ENCODE results near the gene NFKB1.
"Not testable (repeated sequence)": the region's sequence is repeated elsewhere in the genome, so short reads cannot be mapped to it uniquely, and the experiment has no call there.

NFKB1 gene

DNA sequence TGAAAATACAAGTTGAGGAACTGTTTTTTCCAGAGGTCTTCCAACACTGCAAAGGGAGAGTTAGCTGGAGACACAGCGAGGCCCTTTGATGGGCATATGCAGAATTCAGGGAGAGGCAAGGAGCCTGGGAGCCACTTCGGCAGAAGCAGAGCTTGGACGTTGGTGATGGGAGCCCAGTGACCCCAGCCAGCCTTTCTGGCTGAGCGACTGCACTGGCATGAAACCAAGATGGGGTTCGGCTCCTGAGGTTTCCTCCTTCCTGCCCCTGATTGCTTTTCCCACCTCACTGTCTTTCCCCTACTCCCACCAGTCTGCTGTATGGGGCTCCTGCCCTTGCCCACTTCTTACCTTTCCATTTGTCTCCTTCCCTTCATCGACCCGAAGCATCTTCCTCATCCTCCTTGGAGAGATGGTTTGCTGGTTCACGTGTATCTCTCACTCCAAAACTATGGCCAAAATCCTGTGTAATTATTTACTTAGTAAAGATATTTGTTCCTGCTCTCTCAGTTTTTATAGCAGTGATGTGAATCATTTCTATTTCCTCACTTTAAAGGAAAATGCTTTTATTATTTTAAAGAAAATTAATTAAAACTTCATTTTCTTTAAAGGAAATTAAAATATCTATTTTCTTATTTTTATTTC, 100.5 kb downstream of the NFKB1 start:
- DNase-seq: no peak

DNA sequence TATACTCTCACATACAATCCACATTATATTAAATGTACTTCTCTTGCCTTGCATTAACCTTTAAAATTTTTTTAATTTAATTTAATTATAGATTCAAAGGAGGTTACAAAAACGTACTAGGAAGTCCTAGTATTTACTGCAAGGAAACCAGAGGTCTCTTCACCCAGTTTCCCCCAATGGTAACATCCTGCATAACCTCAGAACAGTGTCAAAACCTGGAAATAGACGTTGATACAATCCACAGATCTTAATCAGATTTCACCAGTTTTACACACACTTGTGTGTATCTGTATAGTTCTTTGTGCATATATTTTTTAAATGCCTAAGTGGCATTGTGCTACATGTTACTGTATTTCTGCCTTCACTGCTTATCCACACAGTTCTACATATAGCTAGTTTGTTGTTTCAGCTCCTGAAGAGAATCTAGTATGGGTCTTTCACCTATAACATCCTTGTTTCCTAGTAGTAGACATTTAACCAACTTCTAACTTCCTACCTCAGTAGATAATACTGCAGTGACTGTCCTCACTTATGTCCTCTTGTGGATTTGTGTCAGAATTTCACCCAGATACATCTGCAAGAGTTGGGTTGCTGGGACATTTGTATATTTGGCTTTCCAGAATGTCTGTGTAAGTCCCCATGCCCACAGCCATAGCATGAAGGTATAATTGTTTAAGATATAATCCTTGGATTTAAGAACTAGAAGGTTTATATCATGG, 103.2 kb downstream of the NFKB1 start:
- no peak for DNase-seq

DNA sequence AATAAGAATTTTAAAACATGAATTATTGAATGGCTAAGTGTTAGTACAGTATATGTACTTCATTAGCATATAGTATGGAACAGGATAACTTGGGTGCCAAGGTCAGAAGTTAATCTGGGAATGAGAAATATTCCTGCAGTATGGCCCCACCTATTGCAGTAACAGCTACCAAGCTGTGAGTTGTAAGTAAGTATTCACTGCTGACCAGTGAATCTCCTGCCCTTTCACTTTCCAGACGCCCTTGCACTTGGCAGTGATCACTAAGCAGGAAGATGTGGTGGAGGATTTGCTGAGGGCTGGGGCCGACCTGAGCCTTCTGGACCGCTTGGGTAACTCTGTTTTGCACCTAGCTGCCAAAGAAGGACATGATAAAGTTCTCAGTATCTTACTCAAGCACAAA, 105.1 kb downstream of the NFKB1 start:
- no peak for DNase-seq

DNA sequence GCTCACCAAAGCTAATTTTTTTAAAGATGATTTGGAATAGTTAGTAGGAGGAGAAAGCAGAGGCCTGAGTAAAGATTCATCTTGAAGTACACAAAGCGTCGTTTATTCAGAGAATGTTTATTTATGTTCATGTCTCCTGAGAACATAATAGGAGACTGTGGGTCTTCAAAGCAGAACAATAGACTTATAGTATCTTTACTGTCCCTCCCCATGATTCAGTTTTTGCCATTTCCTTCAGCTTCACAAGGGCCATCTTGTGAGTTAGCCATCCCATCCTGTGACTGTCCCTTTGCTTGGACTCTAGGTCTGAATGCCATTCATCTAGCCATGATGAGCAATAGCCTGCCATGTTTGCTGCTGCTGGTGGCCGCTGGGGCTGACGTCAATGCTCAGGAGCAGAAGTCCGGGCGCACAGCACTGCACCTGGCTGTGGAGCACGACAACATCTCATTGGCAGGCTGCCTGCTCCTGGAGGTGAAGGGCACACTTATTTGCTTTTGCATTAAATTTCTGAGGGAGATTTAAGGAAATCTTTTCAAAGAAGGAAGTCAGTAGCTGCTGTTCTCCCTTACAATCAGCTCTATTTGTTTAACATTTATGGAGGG, 105.8 kb downstream of the NFKB1 start:
- no peak for DNase-seq

DNA sequence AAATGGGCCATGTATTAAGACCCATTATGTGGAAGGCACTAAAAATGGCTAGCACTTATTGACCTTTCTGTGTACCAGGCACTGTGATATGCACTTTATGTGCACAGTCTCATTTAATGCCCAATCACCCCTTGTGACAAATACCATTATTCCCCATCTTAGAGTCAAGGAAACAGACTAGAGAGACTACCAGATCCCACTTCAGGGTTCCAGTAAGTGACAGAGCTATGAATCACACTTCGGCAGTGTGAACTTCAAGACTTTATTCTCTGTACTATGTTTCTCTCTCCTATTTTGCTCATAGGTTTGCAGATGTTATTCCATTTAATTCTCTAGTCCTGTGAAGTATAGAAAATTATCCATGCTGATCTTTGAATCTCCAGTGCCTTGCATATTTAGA, 107.0 kb downstream of the NFKB1 start:
- no peak for DNase-seq

DNA sequence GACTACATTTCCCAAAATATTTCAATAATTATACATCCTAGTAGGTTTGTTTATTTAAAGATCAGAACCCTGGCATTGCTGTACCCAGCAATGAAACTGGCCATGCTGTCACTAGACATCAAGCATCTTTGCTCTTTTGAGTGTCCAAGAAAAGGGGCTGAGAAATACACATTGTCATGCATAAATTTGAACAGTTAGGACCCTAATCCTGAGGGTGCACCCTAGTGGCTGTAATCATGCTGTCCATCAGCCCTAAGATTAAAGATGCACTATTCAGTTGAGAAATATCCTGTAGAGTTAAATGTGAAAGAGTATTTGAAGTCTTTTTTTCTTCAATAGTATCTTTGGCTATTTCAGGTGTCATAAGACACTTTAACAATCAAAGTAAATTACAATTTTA, 108.8 kb downstream of the NFKB1 start:
- no peak for DNase-seq

DNA sequence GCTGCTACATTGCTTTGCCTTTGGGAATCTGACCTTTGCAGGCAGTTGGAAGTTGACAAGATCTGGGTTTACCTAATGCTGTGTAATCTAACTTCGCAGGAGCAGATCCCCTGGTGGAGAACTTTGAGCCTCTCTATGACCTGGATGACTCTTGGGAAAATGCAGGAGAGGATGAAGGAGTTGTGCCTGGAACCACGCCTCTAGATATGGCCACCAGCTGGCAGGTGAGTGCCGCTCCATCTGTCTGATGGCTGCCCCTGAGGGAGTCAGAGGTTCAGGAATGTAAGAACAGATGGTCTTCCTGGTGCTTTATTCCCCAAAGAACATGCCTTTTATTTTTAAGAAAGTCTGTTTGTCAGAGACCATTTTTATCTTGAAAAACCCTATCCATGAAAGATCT, 109.3 kb downstream of the NFKB1 start:
- no peak for DNase-seq

DNA sequence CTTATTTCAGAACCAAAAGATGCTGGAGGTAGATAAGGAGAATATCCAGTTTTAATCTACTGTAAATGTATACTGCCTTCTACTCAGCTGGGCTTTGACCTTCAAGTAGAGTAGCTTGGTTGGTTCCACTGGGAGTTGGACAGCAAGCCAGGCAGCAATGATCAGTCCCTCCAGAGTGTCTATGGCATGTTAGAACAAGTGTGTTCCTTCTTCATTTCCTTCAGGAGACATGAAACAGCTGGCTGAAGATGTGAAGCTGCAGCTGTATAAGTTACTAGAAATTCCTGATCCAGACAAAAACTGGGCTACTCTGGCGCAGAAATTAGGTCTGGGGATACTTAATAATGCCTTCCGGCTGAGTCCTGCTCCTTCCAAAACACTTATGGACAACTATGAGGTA, 111.1 kb downstream of the NFKB1 start:
- no peak for DNase-seq

DNA sequence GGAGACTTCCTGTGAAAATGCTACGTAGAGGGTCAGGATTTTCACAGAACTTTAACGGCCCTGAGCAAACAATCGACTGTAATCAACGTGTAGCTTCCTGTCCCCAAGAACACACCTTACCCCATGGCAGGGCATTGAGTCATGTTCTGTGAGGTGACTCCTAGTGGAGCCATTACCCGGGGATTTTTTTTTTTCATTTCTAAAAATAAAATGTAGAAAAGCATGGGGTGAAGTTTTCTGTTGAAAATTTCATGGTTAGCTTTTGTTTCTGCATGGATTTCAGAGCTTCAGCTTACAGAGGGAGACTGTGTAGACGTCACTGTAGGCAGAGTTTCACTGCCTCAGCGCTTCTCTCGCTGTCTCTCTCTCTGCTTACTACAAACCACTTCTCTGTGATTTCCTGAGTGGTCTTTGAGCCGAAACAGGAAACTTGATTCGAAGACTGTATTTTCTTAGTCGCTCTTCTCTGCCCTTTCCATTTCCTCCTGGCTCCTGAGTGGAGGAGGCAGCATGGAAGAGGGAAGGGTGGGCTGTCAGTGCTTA, 111.7 kb downstream of the NFKB1 start:
- no peak for DNase-seq

DNA sequence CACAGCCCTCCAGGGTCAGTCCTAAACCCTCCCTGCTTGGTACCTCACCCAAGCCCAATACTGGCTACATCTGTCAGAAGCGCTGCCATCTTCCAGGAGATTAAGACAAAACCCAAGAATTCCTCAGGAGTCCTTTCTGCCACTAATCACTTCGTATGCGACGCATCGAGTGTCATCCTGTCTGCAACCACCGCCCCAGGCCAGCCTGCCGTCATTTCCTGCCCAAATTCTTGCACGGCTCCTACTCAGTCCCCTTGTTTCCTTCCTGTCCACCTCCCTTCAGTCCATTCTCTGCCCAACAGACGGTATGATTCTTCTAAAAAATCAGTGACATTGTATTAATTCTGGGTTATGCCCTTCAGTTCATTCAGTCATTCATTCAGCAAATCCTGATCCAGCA, 113.6 kb downstream of the NFKB1 start:
- DNase-seq: no peak

DNA sequence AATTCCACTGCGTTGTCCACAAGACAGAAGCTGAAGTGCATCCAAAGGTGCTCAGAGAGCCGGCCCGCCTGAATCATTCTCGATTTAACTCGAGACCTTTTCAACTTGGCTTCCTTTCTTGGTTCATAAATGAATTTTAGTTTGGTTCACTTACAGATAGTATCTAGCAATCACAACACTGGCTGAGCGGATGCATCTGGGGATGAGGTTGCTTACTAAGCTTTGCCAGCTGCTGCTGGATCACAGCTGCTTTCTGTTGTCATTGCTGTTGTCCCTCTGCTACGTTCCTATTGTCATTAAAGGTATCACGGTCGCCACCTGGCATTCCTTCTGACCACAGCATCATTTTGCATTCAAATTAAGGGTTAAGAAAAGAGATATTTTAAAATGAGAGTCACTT, 115.5 kb downstream of the NFKB1 start:
- DNase-seq: no peak

DNA sequence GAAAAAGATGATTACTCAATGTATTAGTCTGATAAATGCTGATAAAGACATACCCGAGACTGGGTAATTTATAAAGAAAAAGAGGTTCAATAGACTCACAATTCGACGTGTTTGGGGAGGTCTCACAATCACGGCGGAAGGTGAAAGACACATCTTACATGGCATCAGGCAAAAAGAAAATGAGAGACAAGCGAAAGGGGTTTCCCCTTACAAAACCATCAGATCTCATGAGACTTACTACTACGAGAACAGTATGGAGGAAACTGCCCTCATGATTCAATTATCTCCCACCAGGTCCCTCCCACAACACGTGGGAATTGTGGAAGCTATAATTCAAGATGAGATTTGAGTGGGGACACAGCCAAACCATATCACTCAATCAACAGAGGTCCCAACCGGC, 117.9 kb downstream of the NFKB1 start:
- not testable (repeated sequence) for DNase-seq

DNA sequence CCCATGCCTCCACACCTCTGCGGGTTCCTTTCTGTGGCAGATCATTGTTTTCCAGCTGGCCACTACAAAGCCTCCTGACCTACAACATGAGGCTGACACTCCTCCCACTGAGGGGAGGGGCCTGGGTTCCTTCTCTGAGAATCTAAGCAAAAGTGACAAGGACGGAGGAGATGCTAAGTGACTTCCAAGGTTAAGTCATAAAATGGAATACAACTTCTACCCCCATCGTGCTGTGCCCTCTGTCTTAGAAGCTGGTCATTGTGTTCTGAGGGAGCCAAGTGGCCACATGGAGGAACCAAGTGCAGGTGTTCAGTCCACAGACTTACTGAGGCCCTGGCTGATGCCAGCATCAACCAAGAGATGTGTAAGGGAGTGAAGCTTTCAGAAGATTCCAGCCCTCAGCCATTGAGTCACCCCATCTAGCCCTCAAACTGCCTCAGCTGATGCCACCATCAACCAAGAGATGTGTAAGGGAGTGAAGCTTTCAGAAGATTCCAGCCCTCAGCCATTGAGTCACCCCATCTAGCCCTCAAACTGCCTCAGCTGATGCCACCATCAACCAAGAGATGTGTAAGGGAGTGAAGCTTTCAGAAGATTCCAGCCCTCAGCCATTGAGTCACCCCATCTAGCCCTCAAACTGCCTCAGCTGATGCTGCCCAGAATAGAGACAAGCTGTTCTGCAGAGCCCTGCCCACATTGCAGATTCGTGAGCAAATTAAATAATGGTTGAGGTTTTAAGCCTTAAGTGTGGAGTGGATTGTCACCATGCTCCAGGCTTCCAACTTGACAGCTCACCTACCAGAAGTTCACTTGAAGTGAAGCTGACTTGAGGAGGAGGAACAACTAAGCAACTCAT, 118.8 kb downstream of the NFKB1 start:
- DNase-seq: peak; percentile 56

DNA sequence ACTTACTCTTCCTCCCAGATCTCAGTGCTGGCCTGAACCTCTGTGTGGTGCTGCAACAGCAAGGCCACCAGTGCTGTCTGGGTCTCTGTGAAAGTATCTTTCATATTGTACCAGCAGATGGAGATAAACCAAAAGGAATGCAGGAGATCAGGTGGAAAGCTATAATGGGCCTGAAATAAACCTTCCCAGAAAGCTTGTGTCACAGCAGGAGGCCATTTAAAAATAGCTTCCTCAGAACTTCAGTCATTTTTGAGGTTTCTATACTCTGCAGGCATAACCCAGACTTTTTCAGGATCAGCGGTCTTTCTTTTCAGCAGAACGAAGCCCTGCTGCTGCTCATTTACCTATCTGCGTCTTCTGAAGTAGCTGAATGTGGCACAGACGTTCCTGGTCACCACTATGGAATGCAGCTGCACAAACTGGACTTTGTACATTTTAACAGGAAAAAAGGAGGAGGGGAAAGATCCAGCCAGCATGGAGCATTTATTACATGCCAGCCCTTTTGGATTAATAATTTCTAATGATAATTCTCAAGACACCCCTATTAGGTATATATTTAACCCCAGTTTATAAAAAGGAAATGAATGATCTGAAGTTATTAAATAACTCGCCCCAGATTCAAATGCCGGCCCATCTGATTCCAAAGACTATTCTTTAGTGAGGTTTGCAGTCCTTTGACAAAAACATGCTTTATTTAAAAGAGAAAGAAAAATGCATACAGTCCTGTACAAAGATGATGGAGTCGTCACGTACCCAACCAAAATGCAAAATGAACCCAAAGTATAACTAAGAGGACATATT, 119.7 kb downstream of the NFKB1 start:
- no peak for DNase-seq

DNA sequence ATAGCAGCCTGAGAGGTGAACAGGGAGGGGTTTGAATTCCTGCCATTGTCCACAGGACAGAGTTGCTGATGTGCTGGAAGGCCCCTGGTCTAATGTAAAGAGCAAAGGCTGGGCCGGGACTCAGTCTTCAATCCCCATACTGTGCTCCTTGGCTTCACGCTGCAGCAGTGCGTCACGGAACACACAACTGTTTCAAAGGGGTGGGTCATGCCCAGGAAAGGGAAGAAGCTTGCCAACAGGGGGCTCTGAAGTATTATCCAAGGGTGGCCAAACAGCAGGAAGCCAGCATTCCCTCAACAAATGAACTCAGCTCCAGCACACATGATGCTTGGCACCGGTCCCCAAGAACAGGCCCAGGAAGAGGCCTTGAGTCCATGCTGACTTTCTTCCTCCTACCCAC, 122.5 kb downstream of the NFKB1 start:
- DNase-seq: no peak

DNA sequence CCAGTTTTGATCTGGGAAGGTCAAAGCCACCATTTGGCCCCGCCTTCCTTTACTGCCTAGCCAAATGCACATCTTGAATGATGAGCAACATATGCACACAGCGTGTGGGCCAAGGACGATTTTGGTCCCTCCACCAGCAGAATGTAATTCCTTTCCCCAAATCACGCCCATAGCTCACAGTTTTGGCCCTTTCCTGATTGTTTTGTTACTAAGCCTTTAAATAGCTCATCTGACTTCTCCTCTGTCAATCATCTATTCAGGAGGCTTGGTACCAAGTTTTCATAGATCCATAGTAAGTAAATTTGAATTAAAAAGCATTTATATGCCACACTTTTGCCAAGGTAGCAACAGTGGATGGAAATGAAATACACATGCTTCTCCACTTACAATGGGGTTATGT, 123.3 kb downstream of the NFKB1 start:
- DNase-seq: no peak

DNA sequence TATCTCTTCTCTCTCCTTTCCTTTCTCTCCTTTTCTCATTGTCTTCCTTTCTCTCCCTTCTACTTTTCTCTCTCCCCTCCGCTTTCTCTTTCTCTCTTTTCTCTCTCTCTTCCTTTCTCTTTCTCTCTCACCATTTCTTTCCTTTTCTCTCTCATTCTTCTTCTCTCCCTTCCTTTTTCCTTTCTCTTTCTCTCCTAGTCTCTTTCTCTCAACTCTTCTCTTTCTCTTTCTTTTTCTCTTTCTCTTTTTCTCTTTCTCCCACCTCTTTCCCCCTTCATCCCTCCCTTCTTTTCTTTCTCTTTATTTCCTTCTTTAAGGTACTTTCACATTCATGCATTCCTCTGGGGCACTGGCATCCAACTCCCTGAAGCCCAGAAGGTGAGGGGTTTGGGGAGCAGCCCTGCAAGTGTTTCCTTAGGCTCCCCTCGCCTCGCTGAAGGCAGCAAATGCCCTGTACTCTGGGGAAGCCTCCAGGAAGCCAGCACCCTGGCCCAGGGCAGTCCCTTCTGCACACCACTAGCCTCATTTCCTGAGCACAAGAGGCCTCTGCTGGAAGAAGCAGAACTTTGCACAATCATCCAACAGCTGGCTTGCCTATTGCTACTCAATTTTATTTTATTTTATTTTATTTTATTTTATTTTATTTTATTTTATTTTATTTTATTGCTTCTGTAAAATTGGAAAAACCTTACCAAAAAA, 124.2 kb downstream of the NFKB1 start:
- peak; percentile 68 for DNase-seq

DNA sequence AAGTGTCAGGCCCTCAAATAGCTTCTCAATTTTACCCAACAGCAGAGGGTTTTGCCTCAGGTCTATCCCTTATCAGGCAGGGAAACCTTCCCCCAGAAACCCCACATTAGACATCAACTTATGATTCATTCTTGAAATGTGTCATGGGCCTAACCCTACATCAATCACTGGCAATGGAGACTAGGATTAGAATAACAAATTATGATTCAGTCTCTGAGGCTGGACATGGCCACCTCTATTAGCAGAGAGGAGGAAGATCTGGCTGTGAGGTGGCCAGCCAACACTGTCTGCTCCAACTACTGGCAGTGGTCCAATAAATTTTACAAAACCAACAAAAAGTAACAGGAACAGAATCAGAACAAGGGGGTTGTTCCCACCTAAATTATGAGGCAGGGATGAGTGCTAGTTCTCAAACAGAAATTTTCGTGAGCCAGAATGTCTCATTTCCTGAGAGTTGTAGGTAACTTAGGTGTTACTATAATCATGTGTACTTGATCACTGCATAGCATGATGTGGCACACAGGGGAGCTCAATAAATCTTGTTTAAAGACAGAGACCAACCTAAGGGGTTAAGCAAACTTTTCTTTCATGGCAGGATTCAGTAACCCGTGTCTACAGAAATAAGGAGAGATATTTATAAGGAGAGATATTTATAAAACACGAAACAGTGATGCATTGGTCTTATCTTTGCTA, 126.8 kb downstream of the NFKB1 start:
- no peak for DNase-seq

DNA sequence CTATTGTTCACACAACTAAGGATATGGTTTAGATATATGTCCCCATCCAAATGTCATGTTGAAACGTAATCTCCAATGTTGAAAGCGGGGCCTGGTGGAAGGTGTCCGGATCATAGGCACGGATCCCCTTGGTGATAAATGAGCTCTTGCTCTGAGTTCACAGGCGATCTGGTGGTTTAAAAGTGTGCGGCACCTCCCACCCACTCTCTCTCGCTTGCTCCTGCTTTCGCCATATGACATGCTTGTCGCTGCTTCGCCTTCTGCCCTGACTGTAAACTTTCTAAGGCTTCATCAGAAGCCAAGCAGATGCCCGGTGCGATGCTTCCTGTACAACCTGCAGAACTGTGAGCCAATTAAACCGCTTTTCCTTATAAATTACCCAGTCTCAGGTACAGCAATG, 128.5 kb downstream of the NFKB1 start:
- peak; percentile 52 for DNase-seq

DNA sequence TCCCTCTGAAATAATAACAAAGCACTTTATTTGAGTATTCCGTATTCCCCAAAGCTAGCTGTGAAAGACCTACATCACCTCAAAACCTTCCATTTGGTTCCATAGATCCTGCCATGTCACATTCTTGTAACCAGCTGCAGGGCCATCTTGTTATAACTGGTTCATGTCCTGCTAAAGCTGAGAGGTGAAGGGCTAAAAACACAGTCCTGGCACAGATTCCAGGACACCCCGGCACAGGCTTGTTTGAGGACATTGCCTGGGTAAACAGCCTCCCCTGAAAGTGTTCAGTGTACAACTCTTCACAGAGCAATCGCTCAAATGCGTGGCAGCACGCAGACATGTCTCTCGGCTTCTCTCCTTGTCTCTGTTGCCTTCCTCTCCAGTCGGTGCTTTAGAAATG, 130.5 kb downstream of the NFKB1 start:
- DNase-seq: no peak
